Suppressor macrophage treated with lipopolysaccharide for 4 hours (primary cell): ENCODE data around the gene AQP6.
"Not testable (repeated sequence)": the region's sequence is repeated elsewhere in the genome, so short reads cannot be mapped to it uniquely, and the experiment has no call there.

Source experiments
- DNase-seq: peaks from one replicate; pipeline ENCODE4 v3.0.0-alpha.2; 2020

The AQP6 gene

GRCh38 chr12:49973361-49973830, 649 bp downstream of the AQP6 start:
- no peak for DNase-seq

GRCh38 chr12:49974231-49974675, 1.5 kb downstream of the AQP6 start:
- peak; percentile 53 for DNase-seq

- DNase-seq, result peak; percentile 39
Measured at GRCh38 chr12:49974677-49975317, 2.0 kb downstream of the AQP6 start.

- DNase-seq, result no peak
Measured at GRCh38 chr12:49975318-49975761, 2.6 kb downstream of the AQP6 start.

GRCh38 chr12:49976557-49976956, 3.8 kb downstream of the AQP6 start:
- peak; percentile 38 for DNase-seq

GRCh38 chr12:49978125-49978524, 5.4 kb downstream of the AQP6 start:
- DNase-seq, result no peak

GRCh38 chr12:49979016-49979586, 6.4 kb downstream of the AQP6 start:
- no peak for DNase-seq

- no peak for DNase-seq
Measured at GRCh38 chr12:49979791-49980190, 7.0 kb downstream of the AQP6 start.

GRCh38 chr12:49980501-49981349, 8.0 kb downstream of the AQP6 start:
- DNase-seq, result no peak

- peak; percentile 73 for DNase-seq
Measured at GRCh38 chr12:49982246-49983087, 9.7 kb downstream of the AQP6 start.

GRCh38 chr12:49983892-49984291, 11.1 kb downstream of the AQP6 start:
- DNase-seq, result peak; percentile 60

- DNase-seq, result no peak
Measured at GRCh38 chr12:49984476-49985359, 12.0 kb downstream of the AQP6 start.

GRCh38 chr12:49985981-49986380, 13.2 kb downstream of the AQP6 start:
- DNase-seq, result no peak

GRCh38 chr12:49986476-49986875, 13.7 kb downstream of the AQP6 start:
- DNase-seq, result peak; percentile 31

GRCh38 chr12:49987625-49988303, 15.0 kb downstream of the AQP6 start:
- peak; percentile 53 for DNase-seq

- not testable (repeated sequence) for DNase-seq
Measured at GRCh38 chr12:49989400-49989799, 16.7 kb downstream of the AQP6 start.

GRCh38 chr12:49990273-49990672, 17.5 kb downstream of the AQP6 start:
- DNase-seq, result peak; percentile 82

- DNase-seq, result no peak
Measured at GRCh38 chr12:49998453-49998852, 25.7 kb downstream of the AQP6 start.

- DNase-seq, result no peak
Measured at GRCh38 chr12:50003595-50003994, 30.8 kb downstream of the AQP6 start.

- DNase-seq, result no peak
Measured at GRCh38 chr12:50004696-50005095, 31.9 kb downstream of the AQP6 start.

GRCh38 chr12:50005175-50005574, 32.4 kb downstream of the AQP6 start:
- DNase-seq, result no peak
